HCT116 (cell line): ENCODE measurements around the gene CCDC106. TPM values are rescaled to one million over a fixed set of nuclear protein-coding genes. Genes with fewer than 3 reads are reported as not detected.

Source experiments
- ATAC-seq: fragments of 200-7000 bp; cut with Tn5 transposase; 2 replicates; pipeline ENCODE4 v1.9.1; 2020; ENCODE audit warnings: mild to moderate bottlenecking, moderate library complexity
- BruUV-seq: library from RNA; stranded (reverse); fragments of 400-500 nt; replicated peaks from 2 replicates; lab custom pipeline; 2021; lab: Mats Ljungman, UMichigan
- CTCF ChIA-PET: fragments of 300-600 bp; sonication (Branson Sonifier 250); formaldehyde crosslinking; loops from one replicate; lab custom pipeline; 2021; ENCODE audit warnings: antibody characterized with exemption; lab: Charles Lee
- POLR2A ChIA-PET: fragments of 300-600, 350-600 bp; sonication (Branson Sonifier 250); formaldehyde crosslinking; loops from one replicate; lab custom pipeline; 2021; ENCODE audit warnings: antibody characterized with exemption; lab: Charles Lee
- RAD21 ChIA-PET, 2 experiments: fragments of 300-600 bp; sonication (Branson Sonifier 250); formaldehyde crosslinking; loops; one replicate each; lab custom pipeline; 2023; ENCODE audit warnings: low total read pairs in 2 of 2; ENCODE audit not compliant: uncharacterized antibody in 2 of 2, unreplicated experiment in 2 of 2, low non-redundant PET in 1 of 2; lab: Charles Lee
- DNase-seq: peaks from one replicate; pipeline ENCODE4 v3.0.0-alpha.2; 2010; ENCODE audit warnings: low read depth, low spot score
- H2AFZ ChIP-seq: fragments of 200-600 bp; shearing (Covaris generic), sonication (generic); 2 replicates; pipeline ENCODE4 v1.6.1; 2017; ENCODE audit warnings: low read depth, mixed run types, mixed read lengths, antibody characterized with exemption, low read length; ENCODE audit not compliant: poor library complexity, severe bottlenecking
- H3K27ac ChIP-seq: 2 replicates; pipeline ENCODE4 v1.5.1; 2012; ENCODE audit warnings: low read depth, low read length
- H3K27me3 ChIP-seq: fragments of 200-600 bp; sonication (generic); 2 replicates; pipeline ENCODE4 v1.6.1; 2016; ENCODE audit warnings: mixed run types, low read length, mixed read lengths; ENCODE audit not compliant: insufficient read depth
- H3K36me3 ChIP-seq, 2 experiments: fragments of 200-500 bp in 1 of 2; fragments of 200-600 bp in 1 of 2; sonication (Bioruptor generic) in 1 of 2; sonication (generic) in 1 of 2; 2 replicates each; pipeline versions ENCODE4 v1.5.1 to v1.6.1; 2014 to 2016; ENCODE audit warnings: low read length in 2 of 2, inconsistent platforms in 1 of 2, mixed read lengths in 1 of 2, mixed run types in 1 of 2; ENCODE audit not compliant: insufficient read depth in 2 of 2, control insufficient read depth in 1 of 2
- H3K4me1 ChIP-seq, 2 experiments: fragments of 200-600 bp in 1 of 2; sonication (generic) in 1 of 2; 2 replicates each; pipeline versions ENCODE4 v1.5.1 to v1.6.1; 2012 to 2017; ENCODE audit warnings: low read length in 2 of 2, inconsistent platforms in 1 of 2, mild to moderate bottlenecking in 1 of 2, mixed read lengths in 1 of 2, mixed run types in 1 of 2, moderate library complexity in 1 of 2; ENCODE audit not compliant: insufficient read depth in 2 of 2, control insufficient read depth in 1 of 2
- H3K4me2 ChIP-seq: fragments of 200-600 bp; sonication (generic); 2 replicates; pipeline ENCODE4 v1.6.1; 2017; ENCODE audit warnings: mixed run types, low read length, mixed read lengths
- H3K4me3 ChIP-seq, 2 experiments: fragments of 200-600 bp in 1 of 2; sonication (generic) in 1 of 2; replicated peaks in 1 of 2; 2 replicates each; pipeline ENCODE4 v1.5.1; 2011 to 2016; ENCODE audit warnings: low read length in 2 of 2, control low read depth in 1 of 2, low read depth in 1 of 2, mild to moderate bottlenecking in 1 of 2, mixed read lengths in 1 of 2, mixed run types in 1 of 2
- H3K79me2 ChIP-seq: fragments of 200-600 bp; sonication (generic); 2 replicates; pipeline ENCODE4 v1.6.1; 2017; ENCODE audit warnings: mild to moderate bottlenecking, mixed run types, low read length, moderate library complexity, mixed read lengths; ENCODE audit not compliant: insufficient read depth
- H3K9ac ChIP-seq: fragments of 200-600 bp; sonication (generic); 2 replicates; pipeline ENCODE4 v1.6.1; 2016; ENCODE audit warnings: low read length, mixed read lengths
- H3K9me2 ChIP-seq: fragments of 200-600 bp; sonication (generic), shearing (Covaris generic); 2 replicates; pipeline ENCODE4 v1.6.1; 2017; ENCODE audit warnings: mixed run types, mild to moderate bottlenecking, moderate library complexity; ENCODE audit not compliant: insufficient read depth
- H3K9me3 ChIP-seq, 2 experiments: fragments of 200-500 bp in 1 of 2; fragments of 200-600 bp in 1 of 2; sonication (Bioruptor generic) in 1 of 2; sonication (generic) in 1 of 2; 2 replicates each; pipeline ENCODE4 v1.6.1; 2014 to 2017; ENCODE audit warnings: low read length in 2 of 2, mixed read lengths in 2 of 2, inconsistent platforms in 1 of 2, low read depth in 1 of 2, mild to moderate bottlenecking in 1 of 2, mixed run types in 1 of 2, moderate library complexity in 1 of 2; ENCODE audit not compliant: control insufficient read depth in 1 of 2, insufficient read depth in 1 of 2
- H4K20me1 ChIP-seq: fragments of 200-600 bp; sonication (generic), shearing (Covaris generic); 2 replicates; pipeline ENCODE4 v1.6.1; 2017; ENCODE audit warnings: mixed run types, mild to moderate bottlenecking, moderate library complexity; ENCODE audit not compliant: insufficient read depth
- ATF3 ChIP-seq: IDR thresholded peaks from 2 replicates; pipeline ENCODE4 v1.6.1; 2012
- CTCF ChIP-seq, 3 experiments: fragments of 200-600 bp in 1 of 3; sonication (generic) in 1 of 3; IDR thresholded peaks in 2 of 3; conservative IDR thresholded peaks in 1 of 3; 2 replicates each; pipeline ENCODE4 v1.5.1; 2012 to 2017; ENCODE audit warnings: low read depth in 2 of 3, low read length in 2 of 3, antibody characterized with exemption in 1 of 3, borderline replicate concordance in 1 of 3, control low read depth in 1 of 3, mild to moderate bottlenecking in 1 of 3, mixed read lengths in 1 of 3, mixed run types in 1 of 3, moderate library complexity in 1 of 3; ENCODE audit not compliant: insufficient read depth in 1 of 3
- EGR1 ChIP-seq: IDR thresholded peaks from 2 replicates; pipeline ENCODE4 v1.6.1; 2012; ENCODE audit warnings: low read depth
- ELF1 ChIP-seq: IDR thresholded peaks from 2 replicates; pipeline ENCODE4 v1.6.1; 2012; ENCODE audit warnings: low read depth, borderline replicate concordance
- EZH2 ChIP-seq: fragments of 200-600 bp; sonication (generic); IDR thresholded peaks from 2 replicates; pipeline ENCODE4 v1.6.1; 2017; ENCODE audit warnings: antibody characterized with exemption, mixed run types
- POLR2A ChIP-seq: IDR thresholded peaks from 2 replicates; pipeline ENCODE4 v1.7.0; 2011; ENCODE audit warnings: borderline replicate concordance; ENCODE audit not compliant: insufficient read depth, insufficient read length; ENCODE audit errors: extremely low read depth
- POLR2AphosphoS5 ChIP-seq: IDR thresholded peaks from 2 replicates; pipeline ENCODE4 v1.6.1; 2011; ENCODE audit warnings: mild to moderate bottlenecking, low read depth, low read length, moderate library complexity
- SP1 ChIP-seq: IDR thresholded peaks from 2 replicates; pipeline ENCODE4 v1.6.1; 2012; ENCODE audit warnings: low read depth
- SRF ChIP-seq: IDR thresholded peaks from 2 replicates; pipeline ENCODE4 v1.6.1; 2012; ENCODE audit warnings: low read depth
- TCF7L2 ChIP-seq: IDR thresholded peaks from 2 replicates; pipeline ENCODE4 v1.7.0; 2011; ENCODE audit warnings: borderline replicate concordance, inconsistent platforms; ENCODE audit not compliant: insufficient read depth, insufficient read length; ENCODE audit errors: extremely low read depth
- YY1 ChIP-seq: IDR thresholded peaks from 2 replicates; pipeline ENCODE4 v1.6.1; 2011; ENCODE audit warnings: low read length, low read depth, moderate library complexity, mild to moderate bottlenecking; ENCODE audit not compliant: insufficient replicate concordance; ENCODE audit errors: extremely low read depth
- ZBTB33 ChIP-seq: IDR thresholded peaks from 2 replicates; pipeline ENCODE4 v1.6.1; 2011; ENCODE audit warnings: mild to moderate bottlenecking, low read length, moderate library complexity; ENCODE audit not compliant: insufficient replicate concordance; ENCODE audit errors: extremely low read depth
- intact Hi-C: fragments of 100-400 bp; cut with micrococcal nuclease; formaldehyde crosslinking; loops from 2 replicates; pipeline ENCODE4 v1.10.0; 2022
- total RNA-seq: library from RNA; stranded (reverse); gene quantifications from one replicate; pipeline ENCODE4 v1.2.1, GENCODE V29; 2021; ENCODE audit not compliant: unreplicated experiment

CCDC106 gene
- total RNA-seq, 1 experiment from 2014 or later, result 1.0 TPM

- H3K9me3 ChIP-seq, result no peaks in the 10 kb centered on the region
- H4K20me1 ChIP-seq, result no peaks in the 10 kb centered on the region
- peaks cover 6% of the 10 kb centered on the region in 2 experiments; a peak in 3 of 4 replicates for H3K36me3 ChIP-seq
- no peak for TF ChIP-seq SRF
- TF ChIP-seq, all 23 proteins: peak for 0
- DNase-seq (no peak), ATAC-seq (no peak)
- no peak overlapping the region for H3K27ac ChIP-seq
- H3K79me2 ChIP-seq, result peaks cover 6% of the 10 kb centered on the region
- RAD21 ChIA-PET, result no interaction called here
- H3K27me3 ChIP-seq, result no peaks in the 10 kb centered on the region
- POLR2A ChIA-PET, result no interaction called here
- no peak overlapping the region for H3K4me2 ChIP-seq
- intact Hi-C loops, result no loop called here
- H3K9ac ChIP-seq, result no peak overlapping the region
- no peak overlapping the region for H3K4me3 ChIP-seq
- H3K9me2 ChIP-seq, result no peaks in the 10 kb centered on the region
- no peak overlapping the region for H2AFZ ChIP-seq
- peaks cover 6 to 12% of the 10 kb centered on the region in 2 experiments; a peak in 3 of 4 replicates for H3K4me1 ChIP-seq
- no TSS peak for BruUV-seq
- CTCF ChIA-PET, result no interaction called here
Observed at GRCh38 chr19:55650126-55650557, 2.1 kb downstream of the CCDC106 start.

GRCh38 chr19:55650602-55651230 is 2.7 kb downstream of the CCDC106 start:
- BruUV-seq, result no TSS peak
- TF ChIP-seq YY1 (no peak), POLR2A (no peak), CTCF (IDR thresholded peaks at IDR 0.05 in 2 of 3, conservative IDR thresholded peaks at IDR 0.05 in 1 of 3; ENCODE audit: borderline replicate concordance in 1 of 3, insufficient read depth in 1 of 3, low read depth in 2 of 3, low read length in 2 of 3) (no peak), ZBTB33 (no peak), SP1 (no peak), EGR1 (no peak), TCF7L2 (no peak), EZH2 (no peak), ATF3 (no peak), ELF1 (no peak), POLR2AphosphoS5 (no peak), SRF (no peak)

More at GRCh38 chr19:55650602-55651230, 2.7 kb downstream of the CCDC106 start:
- POLR2A ChIA-PET, result no interaction called here
- intact Hi-C loops, result no loop called here
- Histone ChIP-seq H3K4me1 (peaks cover 6 to 10% of the 10 kb centered on the region in 2 experiments; a peak in 3 of 4 replicates), H3K79me2 (peaks cover 6% of the 10 kb centered on the region), H3K9me2 (no peaks in the 10 kb centered on the region), H3K27me3 (no peaks in the 10 kb centered on the region), H3K36me3 (peaks cover under 1% of the 10 kb centered on the region in 2 experiments; a peak in 2 of 4 replicates), H4K20me1 (no peaks in the 10 kb centered on the region), H3K27ac (no peak overlapping the region), H3K4me3 (no peak overlapping the region), H2AFZ (no peak overlapping the region), H3K9me3 (no peaks in the 10 kb centered on the region), H3K4me2 (no peak overlapping the region), H3K9ac (no peak overlapping the region)
- DNase-seq (no peak), ATAC-seq (no peak)
- RAD21 ChIA-PET, result no interaction called here
- CTCF ChIA-PET, result no interaction called here
